Measurements from ENCODE around the gene SMC2. TPM values are rescaled to one million over a fixed set of nuclear protein-coding genes. Genes with fewer than 3 reads are reported as not detected.

SMC2 gene
- total and polyA plus RNA-seq, 12 donors: 1.1 to 17.7 (median 7.3) TPM

DNA sequence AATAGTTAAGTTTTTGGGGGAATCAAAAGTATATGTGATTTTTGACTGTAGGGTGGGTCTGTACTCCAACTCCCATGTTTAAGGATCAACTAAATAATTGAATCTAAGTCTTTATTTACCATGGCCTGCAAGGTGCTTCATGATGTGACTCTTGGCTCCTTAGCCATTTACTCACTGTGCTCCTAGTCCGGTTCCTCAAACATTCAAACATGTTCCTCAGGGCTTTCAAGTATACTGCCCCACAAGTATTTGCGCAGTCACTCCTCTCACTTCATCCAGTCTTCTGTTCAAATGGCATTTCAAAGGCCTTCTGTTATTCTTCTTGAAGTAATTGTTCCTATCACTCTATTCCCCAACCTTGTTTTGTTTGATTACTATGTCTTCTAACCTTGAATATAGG, 16.4 kb downstream of the SMC2 start:
- intact Hi-C loops (cut with DNase I): no loop called here
- no peak for DNase-seq
- Histone ChIP-seq H3K4me1 (replicated peaks in 1 of 2) (no peaks in the 10 kb centered on the region), H3K27me3 (no peaks in the 10 kb centered on the region), H3K27ac (no peak overlapping the region), H3K9me3 (replicated peaks in 1 of 3) (no peaks in the 10 kb centered on the region), H3K36me3 (replicated peaks in 1 of 2) (no peaks in the 10 kb centered on the region), H3K4me3 (no peak overlapping the region)
- no peak for TF ChIP-seq POLR2A (IDR thresholded peaks at IDR 0.05)
- TF ChIP-seq CTCF (IDR thresholded peaks at IDR 0.05): no peak
- 95 to 100% (median 97%) methylated on average over 2 of the region's 2 CpGs for WGBS, 4 donors

DNA sequence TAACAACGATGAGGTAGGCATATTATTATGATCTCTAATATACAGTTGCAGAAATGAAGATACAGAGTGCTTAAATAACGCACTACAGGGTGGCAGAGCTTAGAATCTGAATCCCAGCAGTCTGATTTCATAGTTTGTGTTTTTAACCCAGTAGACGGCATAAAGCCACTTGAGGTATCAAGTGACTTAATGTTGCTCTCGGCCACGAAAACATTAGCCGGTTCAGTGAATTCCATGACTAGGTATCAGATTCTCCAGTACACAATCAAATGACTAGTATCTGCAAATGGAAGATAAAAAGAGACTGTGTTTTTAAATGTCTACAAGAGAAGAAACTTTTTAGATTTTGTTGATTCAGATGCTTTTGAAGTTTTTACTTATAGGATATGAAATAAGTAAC, 24.8 kb downstream of the SMC2 start:
- Histone ChIP-seq H3K27ac (no peak overlapping the region), H3K36me3 (replicated peaks in 1 of 2) (peaks cover 0 to 9% of the 10 kb centered on the region in 2 donors), H3K4me3 (no peak overlapping the region), H3K4me1 (replicated peaks in 1 of 2) (no peaks in the 10 kb centered on the region), H3K9me3 (replicated peaks in 1 of 3) (no peaks in the 10 kb centered on the region), H3K27me3 (no peaks in the 10 kb centered on the region)
- no peak for TF ChIP-seq CTCF (IDR thresholded peaks at IDR 0.05)
- TF ChIP-seq POLR2A (IDR thresholded peaks at IDR 0.05): no peak
- intact Hi-C loops (cut with DNase I): no loop called here
- no peak for DNase-seq
- 80 to 97% (median 88%) methylated on average over 6 of the region's 6 CpGs for WGBS, 4 donors

DNA sequence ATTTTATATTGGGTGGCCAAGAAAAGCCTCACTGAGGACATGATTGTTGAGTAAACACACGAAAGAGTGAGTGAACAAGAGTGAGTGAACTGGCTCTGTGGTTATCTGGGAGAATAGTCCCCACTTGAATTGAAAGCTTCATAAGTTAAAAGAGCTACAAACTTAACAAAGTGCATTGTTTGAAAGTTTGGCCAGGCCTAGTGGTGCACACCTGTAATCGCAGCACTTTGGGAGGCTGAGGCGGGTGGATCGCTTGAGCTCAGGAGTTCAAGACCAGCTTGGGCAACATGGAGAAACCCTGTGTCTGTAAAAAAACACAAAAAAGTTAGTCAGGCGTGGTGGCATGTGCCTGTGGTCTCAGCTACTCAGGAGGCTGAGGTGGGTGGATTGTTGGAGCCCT, 26.9 kb downstream of the SMC2 start:
- no peak for TF ChIP-seq POLR2A (IDR thresholded peaks at IDR 0.05)
- TF ChIP-seq CTCF (IDR thresholded peaks at IDR 0.05): no peak
- H3K27me3 ChIP-seq: no peaks in the 10 kb centered on the region
- no peaks in the 10 kb centered on the region for H3K4me1 ChIP-seq (replicated peaks in 1 of 2)
- no peak for DNase-seq
- H3K36me3 ChIP-seq (replicated peaks in 1 of 2): peaks cover 0 to 19% of the 10 kb centered on the region in 2 donors
- intact Hi-C loops (cut with DNase I): no loop called here
- no peak overlapping the region for H3K4me3 ChIP-seq
- WGBS, 4 donors: 95 to 99% (median 97%) methylated on average over 5 of the region's 5 CpGs
- H3K9me3 ChIP-seq (replicated peaks in 1 of 3): no peaks in the 10 kb centered on the region
- H3K27ac ChIP-seq: no peak overlapping the region

- intact Hi-C loops (cut with DNase I): no loop called here
- H3K27me3 ChIP-seq: no peaks in the 10 kb centered on the region
- no peak for DNase-seq
- TF ChIP-seq POLR2A (IDR thresholded peaks at IDR 0.05) (no peak), CTCF (IDR thresholded peaks at IDR 0.05) (no peak)
- H3K9me3 ChIP-seq (replicated peaks in 1 of 3): no peaks in the 10 kb centered on the region
- 89 to 95% (median 93%) methylated on average over 3 of the region's 3 CpGs for WGBS, 4 donors
- H3K36me3 ChIP-seq (replicated peaks in 1 of 2): no peaks in the 10 kb centered on the region
- H3K4me1 ChIP-seq (replicated peaks in 1 of 2): no peaks in the 10 kb centered on the region
- H3K27ac ChIP-seq: no peak overlapping the region
- no peak overlapping the region for H3K4me3 ChIP-seq
These were observed 44.2 kb downstream of the SMC2 start for GRCh38 chr9:104138243-104138868.
